HepG2 (cell line): ENCODE data around the gene IPMK. TPM values are rescaled to one million over a fixed set of nuclear protein-coding genes. Genes with fewer than 3 reads are reported as not detected.

ENCODE experiments used
- GFI1 ChIP-seq: sonication (generic); formaldehyde crosslinking; IDR thresholded peaks from 2 replicates; pipeline ENCODE4 v1.5.0; 2020; ENCODE audit warnings: missing genetic modification reagents, mild to moderate bottlenecking, borderline replicate concordance
- HBP1 ChIP-seq: IDR thresholded peaks from 2 replicates; pipeline ENCODE4 v1.6.1; 2016; ENCODE audit warnings: low read depth, control low read depth
- HDAC1 ChIP-seq: sonication (generic); formaldehyde crosslinking; IDR thresholded peaks from 2 replicates; pipeline ENCODE4 v1.5.1; 2020; ENCODE audit warnings: mild to moderate bottlenecking, missing genetic modification reagents
- MEF2D ChIP-seq: sonication (generic); formaldehyde crosslinking; IDR thresholded peaks from 2 replicates; pipeline ENCODE4 v1.5.1; 2020; ENCODE audit warnings: mild to moderate bottlenecking, missing genetic modification reagents
- MXD4 ChIP-seq: IDR thresholded peaks from 2 replicates; pipeline ENCODE4 v1.6.1; 2016; ENCODE audit warnings: mild to moderate bottlenecking, missing biosample characterization, missing genetic modification reagents
- NCOA1 ChIP-seq: sonication (generic); formaldehyde crosslinking; IDR thresholded peaks from 2 replicates; pipeline ENCODE4 v1.9.0; 2021; ENCODE audit warnings: missing genetic modification reagents
- NFKB2 ChIP-seq: sonication (generic); formaldehyde crosslinking; IDR thresholded peaks from 2 replicates; pipeline ENCODE4 v1.4.0; 2020; ENCODE audit warnings: missing genetic modification reagents, borderline replicate concordance
- NFYC ChIP-seq: IDR thresholded peaks from 2 replicates; pipeline ENCODE4 v1.6.1; 2016; ENCODE audit warnings: missing genetic modification reagents, missing compliant biosample characterization
- SNAPC5 ChIP-seq: sonication (generic); formaldehyde crosslinking; IDR thresholded peaks from 2 replicates; pipeline ENCODE4 v1.8.1; 2023; ENCODE audit warnings: mild to moderate bottlenecking, missing genetic modification reagents, borderline replicate concordance
- U2AF1 ChIP-seq: fragments of 200-400 bp; formaldehyde crosslinking; optimal IDR thresholded peaks from 2 replicates; pipeline ENCODE3; 2017; ENCODE audit warnings: mild to moderate bottlenecking, low read depth, low read length
- ZBTB40 ChIP-seq, 2 experiments: fragments of 450-650 bp in 1 of 2; sonication (generic) in 1 of 2; formaldehyde crosslinking in 1 of 2; IDR thresholded peaks; 2 replicates each; pipeline versions ENCODE4 v1.6.1 to v1.8.0; 2016 to 2022; ENCODE audit warnings: antibody characterized with exemption in 1 of 2, mild to moderate bottlenecking in 1 of 2, missing genetic modification reagents in 1 of 2
- ZNF350 ChIP-seq: sonication (generic); formaldehyde crosslinking; IDR thresholded peaks from 2 replicates; pipeline ENCODE4 v1.4.0; 2020; ENCODE audit warnings: mild to moderate bottlenecking, low read depth, missing genetic modification reagents, borderline replicate concordance
- ZNF563 ChIP-seq: sonication (generic); formaldehyde crosslinking; IDR thresholded peaks from 2 replicates; pipeline ENCODE4 v1.8.0; 2022; ENCODE audit warnings: mild to moderate bottlenecking, moderate library complexity, missing genetic modification reagents
- polyA plus RNA-seq, 8 experiments: library from polyadenylated mRNA; depleted of rRNA in 3 of 8; stranded (reverse) in 7 of 8; unstranded in 1 of 8; fragments of >200 nt; fragmentation: Illumina TruSeq in 4 of 8; extraction: Trizol in 4 of 8; gene quantifications; 2 replicates each; pipeline versions ENCODE4 v1.2.1 to v1.2.3, GENCODE V29; 2011 to 2016; ENCODE audit warnings: low read depth in 4 of 8, missing spikeins in 1 of 8, mixed read lengths in 1 of 8; ENCODE audit not compliant: insufficient read depth in 1 of 8
- total RNA-seq, 5 experiments: library from RNA; depleted of rRNA; stranded (reverse); fragments of >200 nt; fragmentation: Illumina TruSeq; extraction: Trizol; gene quantifications; 2 replicates each; pipeline ENCODE4 v1.2.3, GENCODE V29; 2016; ENCODE audit warnings: low read depth in 1 of 5
- TF ChIP-seq, protein P1 (sequence below): sonication (generic); formaldehyde crosslinking; conservative IDR thresholded peaks from 2 replicates; pipeline ENCODE4 v1.8.0; 2022; ENCODE audit warnings: mild to moderate bottlenecking, moderate library complexity, missing genetic modification reagents

The IPMK gene
- total and polyA plus RNA-seq, 2 of the 13 experiments (the other 11 are each of a cell fraction or from before 2014, with no cell fraction given), result 2.7 to 3.9 TPM

GRCh38 chr10:58267713-58268453 lies at the start of gene IPMK (continued):
- TF ChIP-seq ZBTB40 (IDR thresholded peaks at IDR 0.05) (no peak), ZBTB40 (CRISPR knock-in tag; IDR thresholded peaks at IDR 0.05) (peak; percentile 15; the same call in 1 of the 2 replicates), NCOA1 (0 out of 2 replicates have a peak, but pooled peaks have one; percentile 9), MEF2D (CRISPR knock-in tag) (peak; percentile 42; the same call in 1 of the 2 replicates), ZNF350 (CRISPR knock-in tag) (no peak), HBP1 (CRISPR knock-in tag) (peak; percentile 100), GFI1 (CRISPR knock-in tag) (no peak), SNAPC5 (CRISPR knock-in tag) (no peak), MXD4 (CRISPR knock-in tag) (peak; percentile 43; the same call in 1 of the 2 replicates), NFYC (CRISPR knock-in tag) (peak; percentile 70), HDAC1 (CRISPR knock-in tag) (peak; percentile 90), ZNF563 (CRISPR knock-in tag) (peak; percentile 58; the same call in 1 of the 2 replicates), U2AF1 (no peak), NFKB2 (CRISPR knock-in tag) (peak; percentile 79; the same call in 1 of the 2 replicates)
- TF ChIP-seq, protein P1, sequence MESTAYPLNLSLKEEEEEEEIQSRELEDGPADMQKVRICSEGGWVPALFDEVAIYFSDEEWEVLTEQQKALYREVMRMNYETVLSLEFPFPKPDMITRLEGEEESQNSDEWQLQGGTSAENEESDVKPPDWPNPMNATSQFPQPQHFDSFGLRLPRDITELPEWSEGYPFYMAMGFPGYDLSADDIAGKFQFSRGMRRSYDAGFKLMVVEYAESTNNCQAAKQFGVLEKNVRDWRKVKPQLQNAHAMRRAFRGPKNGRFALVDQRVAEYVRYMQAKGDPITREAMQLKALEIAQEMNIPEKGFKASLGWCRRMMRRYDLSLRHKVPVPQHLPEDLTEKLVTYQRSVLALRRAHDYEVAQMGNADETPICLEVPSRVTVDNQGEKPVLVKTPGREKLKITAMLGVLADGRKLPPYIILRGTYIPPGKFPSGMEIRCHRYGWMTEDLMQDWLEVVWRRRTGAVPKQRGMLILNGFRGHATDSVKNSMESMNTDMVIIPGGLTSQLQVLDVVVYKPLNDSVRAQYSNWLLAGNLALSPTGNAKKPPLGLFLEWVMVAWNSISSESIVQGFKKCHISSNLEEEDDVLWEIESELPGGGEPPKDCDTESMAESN (CRISPR knock-in tag), result peak; percentile 64; the same call in 1 of the 2 replicates
